ENCODE measurements around the gene FHIP2A. TPM values are rescaled to one million over a fixed set of nuclear protein-coding genes. Genes with fewer than 3 reads are reported as not detected.

Gene FHIP2A
- total and polyA plus RNA-seq, 12 donors, result 4.8 to 36.6 (median 26.4) TPM

GRCh38 chr10:114806562-114807391, 14.8 kb upstream of the FHIP2A start:
- DNase-seq (no peak), ATAC-seq (no peak)
- Histone ChIP-seq H3K4me1 (peaks cover 0 to under 1% (median 0%) of the 10 kb centered on the region in 9 donors), H3K4me3 (no peak overlapping the region), H3K27ac (no peak overlapping the region), H3K27me3 (no peaks in the 10 kb centered on the region), H3K36me3 (no peaks in the 10 kb centered on the region), H3K9me3 (peaks cover 0 to 8% (median 0%) of the 10 kb centered on the region in 11 donors)
- no peak for TF ChIP-seq CTCF (IDR thresholded peaks at IDR 0.05)
- intact Hi-C loops (cut with DNase I), result no loop called here
- WGBS, 2 donors, result 75 to 79% methylated on average over 3 of the region's 3 CpGs

GRCh38 chr10:114808982-114809381, 12.6 kb upstream of the FHIP2A start:
- intact Hi-C loops (cut with DNase I), result no loop called here
- Histone ChIP-seq H3K9me3 (peaks cover 0 to 8% (median 0%) of the 10 kb centered on the region in 11 donors), H3K4me1 (no peaks in the 10 kb centered on the region), H3K27ac (no peak overlapping the region), H3K27me3 (no peaks in the 10 kb centered on the region), H3K36me3 (no peaks in the 10 kb centered on the region), H3K4me3 (no peak overlapping the region)
- no peak for TF ChIP-seq CTCF (IDR thresholded peaks at IDR 0.05)
- no peak for DNase-seq
- no peak for ATAC-seq
- 96 to 98% methylated on average over 2 of the region's 2 CpGs for WGBS, 2 donors

GRCh38 chr10:114810926-114811325, 10.7 kb upstream of the FHIP2A start:
- Histone ChIP-seq H3K27me3 (no peaks in the 10 kb centered on the region), H3K4me3 (no peak overlapping the region), H3K4me1 (peaks cover 0 to 6% (median 0%) of the 10 kb centered on the region in 9 donors), H3K27ac (no peak overlapping the region), H3K9me3 (peaks cover 0 to 8% (median 0%) of the 10 kb centered on the region in 11 donors), H3K36me3 (no peaks in the 10 kb centered on the region)
- intact Hi-C loops (cut with DNase I), result no loop called here
- 70 to 74% methylated on average over 1 of the region's 1 CpG for WGBS, 2 donors
- ATAC-seq, result no peak
- no peak for DNase-seq
- TF ChIP-seq CTCF (IDR thresholded peaks at IDR 0.05), result no peak

GRCh38 chr10:114811862-114812261, 9.7 kb upstream of the FHIP2A start:
- intact Hi-C loops (cut with DNase I), result no loop called here
- TF ChIP-seq CTCF (IDR thresholded peaks at IDR 0.05), result no peak
- DNase-seq, result no peak

More at GRCh38 chr10:114811862-114812261, 9.7 kb upstream of the FHIP2A start:
- no peak overlapping the region for H3K4me3 ChIP-seq
- peaks cover 0 to 7% (median 0%) of the 10 kb centered on the region in 9 donors for H3K4me1 ChIP-seq
- H3K36me3 ChIP-seq, result no peaks in the 10 kb centered on the region
- H3K9me3 ChIP-seq, result peaks cover 0 to 8% (median 0%) of the 10 kb centered on the region in 11 donors
- no peaks in the 10 kb centered on the region for H3K27me3 ChIP-seq
- 90 to 97% methylated on average over 1 of the region's 1 CpG for WGBS, 2 donors
- no peak overlapping the region for H3K27ac ChIP-seq
- peak in 1 of 8 donors; percentile 31 for ATAC-seq
